OCI-M1 (cell line): ENCODE results near the gene UBE2C.

Source experiments
- DNase-seq: peaks from one replicate; lab custom pipeline; 2025; lab: John Stamatoyannopoulos, UW

UBE2C gene

GRCh38 chr20:45859916-45860315 lies 47.5 kb downstream of the UBE2C start:
- DNase-seq = no peak

- no peak for DNase-seq
Measured at GRCh38 chr20:45860560-45861220, 48.2 kb downstream of the UBE2C start.

GRCh38 chr20:45861221-45862075 lies 49.0 kb downstream of the UBE2C start:
- DNase-seq = peak; percentile 6

- DNase-seq = no peak
Measured at GRCh38 chr20:45863543-45864470, 51.4 kb downstream of the UBE2C start.

GRCh38 chr20:45866454-45866853 lies 54.0 kb downstream of the UBE2C start:
- no peak for DNase-seq
